ENCODE data around the gene CRIP3. TPM values are rescaled to one million over a fixed set of nuclear protein-coding genes. Genes with fewer than 3 reads are reported as not detected.

The CRIP3 gene
- total RNA-seq, 2 donors from 2014 or later: 13.4 to 19.3 TPM

DNA sequence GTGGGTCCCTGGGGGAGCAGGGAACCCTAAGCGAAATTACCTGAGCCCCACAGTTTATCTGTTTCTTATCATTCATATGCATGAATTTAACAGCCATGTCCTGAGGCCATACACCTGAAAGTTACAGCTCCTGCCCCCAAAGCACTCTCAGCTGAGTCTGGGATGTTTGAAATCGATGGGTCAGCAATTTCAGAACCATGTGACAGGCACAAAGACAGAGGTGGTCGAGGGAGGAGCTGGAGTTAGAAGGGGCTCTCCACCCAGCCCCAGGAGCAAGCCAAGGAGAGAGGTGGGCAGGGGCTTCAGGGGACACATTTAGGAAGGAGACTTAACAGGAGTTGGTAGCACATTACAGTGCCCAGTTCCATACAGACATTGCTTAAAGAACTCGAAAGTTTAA is 50.4 kb downstream of the CRIP3 start:
- no peak overlapping the region for H3K27ac Mint-ChIP-seq
- no peaks in the 10 kb centered on the region for H3K4me1 ChIP-seq (ENCODE audit: control insufficient read depth, insufficient read depth, low read length)

DNA sequence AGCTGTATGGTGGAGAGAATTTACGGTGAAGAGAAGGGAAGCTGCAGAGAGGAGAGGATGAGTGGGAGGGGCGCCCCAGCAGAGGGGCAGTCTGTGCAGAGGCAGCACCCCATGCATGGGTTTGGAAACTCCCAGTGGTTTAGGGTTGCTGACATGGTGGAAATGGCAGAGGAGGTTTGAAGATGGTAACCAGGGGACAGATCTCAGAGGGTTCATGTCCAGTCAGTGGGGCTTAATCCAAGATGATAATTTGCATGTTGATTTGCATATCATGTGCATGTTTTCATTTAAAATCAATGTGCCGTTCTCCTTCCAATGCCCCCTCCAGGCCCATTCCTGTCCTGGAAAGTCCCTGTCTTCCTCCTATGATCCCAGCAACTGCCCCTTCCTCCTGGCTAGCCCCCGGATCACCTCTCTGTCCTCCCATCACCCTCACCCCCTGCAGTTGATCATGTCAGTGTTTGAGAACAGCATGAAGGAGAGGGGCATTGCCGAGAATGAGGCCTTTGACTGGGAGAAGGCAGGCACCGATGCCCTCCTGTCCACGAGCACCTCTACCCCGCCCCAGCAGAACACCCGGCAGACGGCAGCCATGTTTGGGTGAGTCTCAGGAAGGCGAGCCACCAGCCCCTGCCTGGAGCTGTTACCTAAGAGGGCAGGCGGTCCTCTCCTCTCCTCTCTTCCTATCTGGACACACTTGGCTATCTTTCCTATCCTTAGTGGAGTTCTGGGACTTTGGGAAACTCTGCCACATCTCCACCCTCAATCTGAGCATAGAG is 51.1 kb downstream of the CRIP3 start:
- H3K27ac Mint-ChIP-seq: no peak overlapping the region
- Histone ChIP-seq H3K27ac (ENCODE audit: low read depth, low read length) (no peak overlapping the region), H3K9ac (ENCODE audit: extremely low read depth, low read length, poor library complexity, severe bottlenecking) (no peak overlapping the region), H3K27me3 (ENCODE audit: control insufficient read depth, insufficient read depth, low read length, poor library complexity, severe bottlenecking) (no peaks in the 10 kb centered on the region), H3K9me3 (ENCODE audit: control insufficient read depth, low read length) (no peaks in the 10 kb centered on the region), H3K36me3 (ENCODE audit: control insufficient read depth, insufficient read depth, low read length) (no peaks in the 10 kb centered on the region), H3K4me3 (ENCODE audit: low read length) (no peak overlapping the region), H3K4me1 (ENCODE audit: control insufficient read depth, insufficient read depth, low read length) (no peaks in the 10 kb centered on the region)
- no peaks in the 10 kb centered on the region for H3K36me3 Mint-ChIP-seq (ENCODE audit: low read depth)
- H3K4me3 Mint-ChIP-seq: no peak overlapping the region
- 79% methylated on average over 8 to 12 of the region's 12 CpGs for WGBS, 2 experiments (ENCODE audit: insufficient coverage in 1 of 2, insufficient read length in 1 of 2)
- peaks cover 9% of the 10 kb centered on the region for H3K4me1 Mint-ChIP-seq
- peak; percentile 40 for DNase-seq
- H3K9me3 Mint-ChIP-seq: no peaks in the 10 kb centered on the region
- peaks cover 4% of the 10 kb centered on the region for H3K27me3 Mint-ChIP-seq (ENCODE audit: insufficient read depth)
- TF ChIP-seq, protein P1, sequence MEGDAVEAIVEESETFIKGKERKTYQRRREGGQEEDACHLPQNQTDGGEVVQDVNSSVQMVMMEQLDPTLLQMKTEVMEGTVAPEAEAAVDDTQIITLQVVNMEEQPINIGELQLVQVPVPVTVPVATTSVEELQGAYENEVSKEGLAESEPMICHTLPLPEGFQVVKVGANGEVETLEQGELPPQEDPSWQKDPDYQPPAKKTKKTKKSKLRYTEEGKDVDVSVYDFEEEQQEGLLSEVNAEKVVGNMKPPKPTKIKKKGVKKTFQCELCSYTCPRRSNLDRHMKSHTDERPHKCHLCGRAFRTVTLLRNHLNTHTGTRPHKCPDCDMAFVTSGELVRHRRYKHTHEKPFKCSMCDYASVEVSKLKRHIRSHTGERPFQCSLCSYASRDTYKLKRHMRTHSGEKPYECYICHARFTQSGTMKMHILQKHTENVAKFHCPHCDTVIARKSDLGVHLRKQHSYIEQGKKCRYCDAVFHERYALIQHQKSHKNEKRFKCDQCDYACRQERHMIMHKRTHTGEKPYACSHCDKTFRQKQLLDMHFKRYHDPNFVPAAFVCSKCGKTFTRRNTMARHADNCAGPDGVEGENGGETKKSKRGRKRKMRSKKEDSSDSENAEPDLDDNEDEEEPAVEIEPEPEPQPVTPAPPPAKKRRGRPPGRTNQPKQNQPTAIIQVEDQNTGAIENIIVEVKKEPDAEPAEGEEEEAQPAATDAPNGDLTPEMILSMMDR (conservative IDR thresholded peaks at IDR 0.05): no peak

More for the DNA sequence above, 50.4 kb downstream of the CRIP3 start:
- Mint-ChIP-seq H3K9me3 (no peaks in the 10 kb centered on the region), H3K36me3 (ENCODE audit: low read depth) (no peaks in the 10 kb centered on the region), H3K4me1 (peaks cover 9% of the 10 kb centered on the region), H3K4me3 (no peak overlapping the region), H3K27me3 (ENCODE audit: insufficient read depth) (no peaks in the 10 kb centered on the region)
- Histone ChIP-seq H3K4me3 (ENCODE audit: low read length) (no peak overlapping the region), H3K36me3 (ENCODE audit: control insufficient read depth, insufficient read depth, low read length) (no peaks in the 10 kb centered on the region), H3K27me3 (ENCODE audit: control insufficient read depth, insufficient read depth, low read length, poor library complexity, severe bottlenecking) (no peaks in the 10 kb centered on the region), H3K9me3 (ENCODE audit: control insufficient read depth, low read length) (no peaks in the 10 kb centered on the region), H3K9ac (ENCODE audit: extremely low read depth, low read length, poor library complexity, severe bottlenecking) (no peak overlapping the region), H3K27ac (ENCODE audit: low read depth, low read length) (no peak overlapping the region)
- no peak for DNase-seq
- WGBS, 2 experiments (ENCODE audit: insufficient coverage in 1 of 2, insufficient read length in 1 of 2): 91 to 100% methylated on average over 2 to 4 of the region's 4 CpGs
- TF ChIP-seq, protein P1 (conservative IDR thresholded peaks at IDR 0.05): no peak

DNA sequence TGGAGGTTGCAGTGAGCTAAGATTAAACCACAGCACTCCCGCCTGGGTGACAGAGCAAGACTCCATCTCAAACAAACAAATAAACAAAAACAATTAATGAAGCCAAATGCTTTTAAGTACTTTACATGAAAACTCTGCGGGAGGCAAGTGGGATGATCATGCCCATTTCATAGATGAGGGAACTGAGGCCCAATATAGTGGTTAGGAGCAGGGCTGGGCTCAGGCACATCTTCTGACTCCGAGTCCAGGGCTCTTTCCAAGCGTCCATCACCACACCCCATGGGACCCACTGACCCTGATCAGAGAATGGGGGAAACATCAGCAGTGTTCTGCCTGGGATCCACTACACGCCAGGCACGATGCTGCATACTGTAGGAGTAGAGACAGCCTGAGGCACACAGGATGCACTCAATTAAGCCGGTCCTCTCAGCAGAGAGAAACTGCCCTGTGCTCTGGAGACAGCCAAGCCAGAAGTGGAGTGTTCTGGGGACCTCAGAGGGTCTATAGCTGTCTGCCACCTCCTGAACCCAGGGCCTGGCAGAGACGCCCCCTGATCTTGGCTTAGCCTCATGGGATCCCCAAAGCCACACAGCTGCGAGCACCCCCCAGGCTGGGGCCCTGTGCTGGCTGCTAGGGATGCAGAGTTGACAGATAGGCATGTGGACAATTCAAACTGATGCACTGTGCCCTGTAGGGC is 51.8 kb downstream of the CRIP3 start:
- Mint-ChIP-seq H3K27ac (no peak overlapping the region), H3K36me3 (ENCODE audit: low read depth) (no peaks in the 10 kb centered on the region), H3K4me1 (peaks cover 2% of the 10 kb centered on the region), H3K4me3 (no peak overlapping the region), H3K9me3 (no peaks in the 10 kb centered on the region), H3K27me3 (ENCODE audit: insufficient read depth) (peaks cover 5% of the 10 kb centered on the region)
- DNase-seq: no peak
- H3K27me3 ChIP-seq (ENCODE audit: control insufficient read depth, insufficient read depth, low read length, poor library complexity, severe bottlenecking): no peaks in the 10 kb centered on the region
- no peak overlapping the region for H3K27ac ChIP-seq (ENCODE audit: low read depth, low read length)
- no peaks in the 10 kb centered on the region for H3K9me3 ChIP-seq (ENCODE audit: control insufficient read depth, low read length)
- H3K4me3 ChIP-seq (ENCODE audit: low read length): no peak overlapping the region
- H3K9ac ChIP-seq (ENCODE audit: extremely low read depth, low read length, poor library complexity, severe bottlenecking): no peak overlapping the region
- no peaks in the 10 kb centered on the region for H3K4me1 ChIP-seq (ENCODE audit: control insufficient read depth, insufficient read depth, low read length)
- 90 to 100% methylated on average over 4 to 9 of the region's 9 CpGs for WGBS, 2 experiments (ENCODE audit: insufficient coverage in 1 of 2, insufficient read length in 1 of 2)
- H3K36me3 ChIP-seq (ENCODE audit: control insufficient read depth, insufficient read depth, low read length): no peaks in the 10 kb centered on the region
- TF ChIP-seq, protein P1 (conservative IDR thresholded peaks at IDR 0.05): no peak

Other genes starting within 250 kb of the CRIP3 start
- gene MRPL2, start 249.4 kb downstream of the CRIP3 start, total RNA-seq: 10 to 100 TPM; 51.6 to 65.2 TPM
- gene KLC4, start 249.2 kb downstream of the CRIP3 start, total RNA-seq: 10 to 100 TPM; 36.6 to 38.0 TPM
- 100 to 1,000 TPM; 167 to 183 TPM for gene PTK7, start 232.5 kb downstream of the CRIP3 start, total RNA-seq
- 10 to 100 TPM; 32.7 to 44.2 TPM for gene SRF, start 137.6 kb downstream of the CRIP3 start, total RNA-seq
- gene CUL9, start 126.6 kb downstream of the CRIP3 start, total RNA-seq: 10 to 100 TPM; 30.3 to 34.1 TPM
- gene DNPH1, start 79.3 kb downstream of the CRIP3 start, total RNA-seq: 10 to 100 TPM; 48.2 to 66.5 TPM
- under 1 TPM; 0.62 TPM for gene TTBK1, start 65.3 kb downstream of the CRIP3 start, total RNA-seq
- gene SLC22A7, start 10.6 kb downstream of the CRIP3 start, total RNA-seq: not detected
- 10 to 100 TPM; 21.3 to 26.4 TPM for gene ZNF318, start 60.8 kb upstream of the CRIP3 start, total RNA-seq
- gene ABCC10, start 118.7 kb upstream of the CRIP3 start, total RNA-seq: 10 to 100 TPM; 34.1 to 44.8 TPM
- not detected for gene DLK2, start 146.7 kb upstream of the CRIP3 start, total RNA-seq
- gene TJAP1, start 168.7 kb upstream of the CRIP3 start, total RNA-seq: 10 to 100 TPM; 44.3 to 50.2 TPM
- under 1 TPM; 0.46 to 0.64 TPM for gene LRRC73, start 201.5 kb upstream of the CRIP3 start, total RNA-seq
- 100 to 1,000 TPM in 1 of 2 donors, 10 to 100 TPM in 1; 87.7 to 103 TPM for gene YIPF3, start 208.1 kb upstream of the CRIP3 start, total RNA-seq
- gene POLR1C, start 208.3 kb upstream of the CRIP3 start, total RNA-seq: 10 to 100 TPM; 37.6 to 44.2 TPM

All from endodermal cell (in vitro differentiated cells).